H1 (cell line): ENCODE results near the gene GAK. TPM values are rescaled to one million over a fixed set of nuclear protein-coding genes. Genes with fewer than 3 reads are reported as not detected.

Experiments
- CHD2 ChIP-seq: IDR thresholded peaks from 2 replicates; pipeline ENCODE4 v1.6.1; 2012; ENCODE audit warnings: low read length, improper control_type of control experiment
- CHD7 ChIP-seq: fragments of 300-600 bp; sonication (generic); IDR thresholded peaks from 2 replicates; pipeline ENCODE4 v1.7.1; 2012; ENCODE audit warnings: low read length, moderate library complexity, mild to moderate bottlenecking, inconsistent platforms; ENCODE audit not compliant: insufficient replicate concordance
- HDAC2 ChIP-seq, 2 experiments: fragments of 300-600 bp in 1 of 2; sonication (generic) in 1 of 2; IDR thresholded peaks; 2 replicates each; pipeline ENCODE4 v1.6.1; 2011 to 2012; ENCODE audit warnings: low read depth in 2 of 2, low read length in 2 of 2, mild to moderate bottlenecking in 2 of 2, moderate library complexity in 2 of 2, borderline replicate concordance in 1 of 2, inconsistent platforms in 1 of 2
- HDAC6 ChIP-seq: IDR thresholded peaks from one replicate; pipeline ENCODE4 v1.7.1; 2012; ENCODE audit warnings: low read depth, mild to moderate bottlenecking, inconsistent platforms, low read length, moderate library complexity
- KDM4A ChIP-seq: IDR thresholded peaks from one replicate; pipeline ENCODE4 v1.7.1; 2012; ENCODE audit warnings: low read depth, mild to moderate bottlenecking, moderate library complexity, low read length, inconsistent platforms; ENCODE audit not compliant: severe bottlenecking
- MAX ChIP-seq: IDR thresholded peaks from 2 replicates; pipeline ENCODE4 v1.6.1; 2012; ENCODE audit warnings: inconsistent platforms
- RBBP5 ChIP-seq: IDR thresholded peaks from 2 replicates; pipeline ENCODE4 v1.7.1; 2012; ENCODE audit warnings: low read depth, mild to moderate bottlenecking, inconsistent platforms, low read length, moderate library complexity, borderline replicate concordance
- SIX5 ChIP-seq: IDR thresholded peaks from 2 replicates; pipeline ENCODE4 v1.6.1; 2011; ENCODE audit warnings: mild to moderate bottlenecking, low read depth, low read length
- TAF1 ChIP-seq: IDR thresholded peaks from 2 replicates; pipeline ENCODE4 v1.6.1; 2011; ENCODE audit warnings: mild to moderate bottlenecking, low read depth, low read length
- TAF7 ChIP-seq: optimal IDR thresholded peaks from 2 replicates; pipeline ENCODE3; 2011; ENCODE audit warnings: low read depth, mild to moderate bottlenecking, inconsistent platforms, low read length, moderate library complexity, borderline replicate concordance
- polyA plus RNA-seq, 7 experiments: library from polyadenylated mRNA; depleted of rRNA in 3 of 7; stranded (reverse) in 5 of 7; unstranded in 2 of 7; fragments of >200 nt in 5 of 7; fragments of 200-250 nt in 2 of 7; gene quantifications; 1 replicate in 5 of 7; 2 replicates in 1 of 7; 4 replicates in 1 of 7; pipeline versions ENCODE4 v1.2.1 to v1.2.3, GENCODE V29; 2011 to 2013; ENCODE audit warnings: missing spikeins in 2 of 7, mixed read lengths in 2 of 7
- total RNA-seq: library from RNA; stranded (reverse); fragmentation: NEBNext Ultra II Directional; extraction: Animal tissue kit (Norgen Biotek cat#: 25700); gene quantifications from 2 replicates; pipeline ENCODE4 v1.2.1, GENCODE V29; 2021

The GAK gene
- total and polyA plus RNA-seq, 2 of the 8 experiments (the other 6 are each of a cell fraction or from before 2014, with no cell fraction given): 31.5 to 70.8 TPM

GRCh38 chr4:964346-965025, 32.4 kb upstream of the GAK start (continued):
- no peak for TF ChIP-seq HDAC6
- TF ChIP-seq TAF7: no peak
- TF ChIP-seq CHD7: no peak
- TF ChIP-seq KDM4A: no peak
- no peak for TF ChIP-seq RBBP5
- TF ChIP-seq HDAC2 (IDR thresholded peaks at IDR 0.05; ENCODE audit: borderline replicate concordance in 1 of 2, low read depth in 2 of 2, low read length in 2 of 2): no peak
- no peak for TF ChIP-seq MAX
- TF ChIP-seq TAF1: no peak
- no peak for TF ChIP-seq SIX5
- no peak for TF ChIP-seq CHD2
- TF ChIP-seq, all 59 proteins: peak for 0
